Smooth muscle cell (in vitro differentiated cells): Measurements from ENCODE around the gene RGS3. TPM values are rescaled to one million over a fixed set of nuclear protein-coding genes. Genes with fewer than 3 reads are reported as not detected.

ENCODE experiments used
- DNase-seq: peaks from one replicate; lab custom pipeline; 2025; ENCODE audit not compliant: unreplicated experiment; lab: John Stamatoyannopoulos, UW
- H2AFZ ChIP-seq: fragments of 200-600 bp; sonication (generic); 2 replicates; pipeline ENCODE4 v1.6.0; 2016; ENCODE audit warnings: antibody characterized with exemption, low read depth, mild to moderate bottlenecking
- H3F3A ChIP-seq: fragments of 200-600 bp; sonication (generic); 2 replicates; pipeline ENCODE4 v1.6.0; 2017; ENCODE audit warnings: antibody characterized with exemption, low read depth
- H3K27ac ChIP-seq: fragments of 200-600 bp; sonication (generic); 2 replicates; pipeline ENCODE4 v1.5.1; 2016; ENCODE audit warnings: low read depth, mild to moderate bottlenecking
- H3K27me3 ChIP-seq: fragments of 200-600 bp; sonication (generic); 2 replicates; pipeline ENCODE4 v1.6.1; 2016; ENCODE audit warnings: low read depth, mild to moderate bottlenecking
- H3K36me3 ChIP-seq: fragments of 200-600 bp; sonication (generic); 2 replicates; pipeline ENCODE4 v1.5.1; 2016; ENCODE audit warnings: low read depth
- H3K4me1 ChIP-seq: fragments of 200-600 bp; sonication (generic); 2 replicates; pipeline ENCODE4 v1.5.1; 2016; ENCODE audit warnings: low read depth
- H3K4me2 ChIP-seq: fragments of 200-600 bp; sonication (generic); 2 replicates; pipeline ENCODE4 v1.6.0; 2016; ENCODE audit warnings: mild to moderate bottlenecking
- H3K4me3 ChIP-seq: fragments of 200-600 bp; sonication (generic); 2 replicates; pipeline ENCODE4 v1.5.1; 2016; ENCODE audit warnings: mild to moderate bottlenecking
- H3K79me2 ChIP-seq: fragments of 200-600 bp; sonication (generic); 2 replicates; pipeline ENCODE4 v1.6.0; 2016; ENCODE audit warnings: low read depth, mild to moderate bottlenecking
- H3K9ac ChIP-seq: fragments of 200-600 bp; sonication (generic); 2 replicates; pipeline ENCODE4 v1.6.0; 2016; ENCODE audit warnings: low read depth
- H3K9me3 ChIP-seq: fragments of 200-600 bp; sonication (generic); replicated peaks from 2 replicates; pipeline ENCODE4 v1.5.1; 2016; ENCODE audit warnings: low read depth
- H4K20me1 ChIP-seq: fragments of 200-600 bp; sonication (generic); 2 replicates; pipeline ENCODE4 v1.6.0; 2016; ENCODE audit warnings: low read depth
- CTCF ChIP-seq: fragments of 200-600 bp; sonication (generic); IDR thresholded peaks from 2 replicates; pipeline ENCODE4 v1.5.1; 2017; ENCODE audit warnings: borderline replicate concordance, mild to moderate bottlenecking, antibody characterized with exemption; ENCODE audit not compliant: insufficient read depth, poor library complexity, severe bottlenecking
- WGBS: methylation state at CpG from one replicate; pipeline ENCODE4 v1.1.7; 2016; ENCODE audit warnings: low lambda C conversion rate; 5-methylcytosine and 5-hydroxymethylcytosine counted together
- polyA plus RNA-seq: library from polyadenylated mRNA; unstranded; fragments of >200 nt; fragmentation: Nextera tagmentation; extraction: Ambion mirVana; gene quantifications from 2 replicates; pipeline ENCODE4 v1.2.1, GENCODE V29; 2016
- total RNA-seq: library from RNA; depleted of rRNA; stranded (reverse); fragments of >200 nt; gene quantifications from 2 replicates; pipeline ENCODE4 v1.2.3, GENCODE V29; 2014

Gene RGS3
- total and polyA plus RNA-seq, 2 experiments from 2014 or later, result 43.8 to 108 TPM

DNA sequence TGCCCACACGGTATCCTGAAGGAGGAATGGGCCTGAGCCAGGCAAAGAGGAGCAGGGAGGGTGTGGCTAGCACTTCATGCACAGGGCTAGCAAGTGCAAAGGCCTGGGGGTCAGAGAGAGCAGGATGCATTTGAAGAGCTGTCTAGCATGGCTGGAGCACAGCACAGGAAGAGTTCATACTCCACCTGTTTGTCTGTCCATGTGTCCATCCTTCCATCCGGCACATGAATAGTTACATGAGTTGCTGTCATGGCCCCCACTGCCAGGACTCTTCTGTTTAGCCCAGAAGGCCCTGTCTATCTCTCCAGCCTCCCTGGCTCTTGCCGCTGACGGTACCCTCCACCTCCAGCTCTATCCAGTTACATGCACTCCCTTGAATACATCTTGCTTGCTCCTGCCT lies 17.1 kb downstream of the RGS3 start:
- Histone ChIP-seq H3K36me3 (no peaks in the 10 kb centered on the region), H3K9me3 (no peaks in the 10 kb centered on the region), H3K9ac (no peak overlapping the region), H4K20me1 (no peaks in the 10 kb centered on the region), H3K27me3 (no peaks in the 10 kb centered on the region), H3K27ac (no peak overlapping the region), H3K4me1 (peaks cover 4% of the 10 kb centered on the region), H3K4me2 (no peak overlapping the region), H3K4me3 (no peak overlapping the region), H3K79me2 (no peaks in the 10 kb centered on the region), H2AFZ (no peak overlapping the region), H3F3A (no peaks in the 10 kb centered on the region)
- WGBS, result over 99% methylated on average over 4 of the region's 4 CpGs
- no peak for TF ChIP-seq CTCF
- DNase-seq, result no peak

- WGBS, result 94% methylated on average over 7 of the region's 7 CpGs
- Histone ChIP-seq H4K20me1 (no peaks in the 10 kb centered on the region), H3K9ac (no peak overlapping the region), H3K9me3 (no peaks in the 10 kb centered on the region), H3K4me3 (no peak overlapping the region), H3K4me2 (no peak overlapping the region), H3K27ac (no peak overlapping the region), H3F3A (no peaks in the 10 kb centered on the region), H3K4me1 (peaks cover 4% of the 10 kb centered on the region), H3K36me3 (no peaks in the 10 kb centered on the region), H3K79me2 (no peaks in the 10 kb centered on the region), H2AFZ (no peak overlapping the region), H3K27me3 (no peaks in the 10 kb centered on the region)
- TF ChIP-seq CTCF, result no peak
- no peak for DNase-seq
Observed at GRCh38 chr9:113481176-113481787, 17.8 kb downstream of the RGS3 start.

GRCh38 chr9:113482341-113482740 lies 18.8 kb downstream of the RGS3 start:
- 95% methylated on average over 10 of the region's 10 CpGs for WGBS
- H3K4me3 ChIP-seq, result no peak overlapping the region
- no peak overlapping the region for H3K9ac ChIP-seq
- no peaks in the 10 kb centered on the region for H3K79me2 ChIP-seq
- no peaks in the 10 kb centered on the region for H3K36me3 ChIP-seq
- no peak for DNase-seq
- no peaks in the 10 kb centered on the region for H3K9me3 ChIP-seq
- no peaks in the 10 kb centered on the region for H3K27me3 ChIP-seq
- no peak overlapping the region for H2AFZ ChIP-seq
- H3K27ac ChIP-seq, result no peak overlapping the region
- peaks cover 4% of the 10 kb centered on the region for H3K4me1 ChIP-seq
- H3K4me2 ChIP-seq, result no peak overlapping the region
- H3F3A ChIP-seq, result no peaks in the 10 kb centered on the region
- TF ChIP-seq CTCF, result no peak
- no peaks in the 10 kb centered on the region for H4K20me1 ChIP-seq
